Nucleus accumbens (tissue), 56 donors: ENCODE results near the gene PLEKHA6.

ENCODE experiments used
- DNase-seq, 56 donors: peaks; one replicate each; lab custom pipeline; 2025; lab: John Stamatoyannopoulos, UW

Gene PLEKHA6

GRCh38 chr1:204225841-204226735 lies 133.6 kb downstream of the PLEKHA6 start:
- no peak for DNase-seq

GRCh38 chr1:204224655-204225054 lies 135.1 kb downstream of the PLEKHA6 start:
- DNase-seq: no peak

- DNase-seq: peak in 1 of 56 donors; percentile 2
Observed at GRCh38 chr1:204223129-204223860, 136.4 kb downstream of the PLEKHA6 start.

GRCh38 chr1:204222764-204223055 lies 137.0 kb downstream of the PLEKHA6 start:
- no peak for DNase-seq

GRCh38 chr1:204222006-204222763 lies 137.5 kb downstream of the PLEKHA6 start:
- no peak for DNase-seq

GRCh38 chr1:204221271-204221670 lies 138.5 kb downstream of the PLEKHA6 start:
- no peak for DNase-seq

- DNase-seq: no peak
Observed at GRCh38 chr1:204219971-204220616, 139.6 kb downstream of the PLEKHA6 start.

GRCh38 chr1:204218552-204218951 lies 141.2 kb downstream of the PLEKHA6 start:
- no peak for DNase-seq

- no peak for DNase-seq
Observed at GRCh38 chr1:204217648-204218000, 142.1 kb downstream of the PLEKHA6 start.

GRCh38 chr1:204216880-204217647 lies 142.7 kb downstream of the PLEKHA6 start:
- no peak for DNase-seq

GRCh38 chr1:204216236-204216635 lies 143.5 kb downstream of the PLEKHA6 start:
- DNase-seq: no peak

- peak in 51 of 56 donors; percentile 15 to 94 (median 76) for DNase-seq
Observed at GRCh38 chr1:204213668-204214662, 145.8 kb downstream of the PLEKHA6 start, which contains the start of gene GOLT1A. TSS of gene GOLT1A (minus strand) at chr1:204213988. CDS start at chr1:204213906, 82 bp downstream.

GRCh38 chr1:204212715-204213114 lies 147.0 kb downstream of the PLEKHA6 start:
- no peak for DNase-seq

- DNase-seq: no peak
Observed at GRCh38 chr1:204211046-204211445, 148.7 kb downstream of the PLEKHA6 start.

- peak in 40 of 56 donors; percentile 6 to 78 (median 34) for DNase-seq
Observed at GRCh38 chr1:204207136-204207616, 152.6 kb downstream of the PLEKHA6 start.

- DNase-seq: no peak
Observed at GRCh38 chr1:204206121-204206520, 153.6 kb downstream of the PLEKHA6 start.

GRCh38 chr1:204205486-204205885 lies 154.2 kb downstream of the PLEKHA6 start:
- no peak for DNase-seq

GRCh38 chr1:204204944-204205343 lies 154.8 kb downstream of the PLEKHA6 start:
- DNase-seq: no peak
